GM21423 (cell line): Measurements from ENCODE around the gene AGBL4.
A peak's percentile ranks its signal among the peaks of the same experiment; 100 is the strongest.
"Not testable (repeated sequence)": the region's sequence is repeated elsewhere in the genome, so short reads cannot be mapped to it uniquely, and the experiment has no call there.

Source experiments
- ATAC-seq: cut with Tn5 transposase; IDR thresholded peaks from one replicate; pipeline ENCODE4 v1.9.1; 2021; ENCODE audit warnings: mild to moderate bottlenecking, moderate library complexity; ENCODE audit not compliant: unreplicated experiment

AGBL4 gene

GRCh38 chr1:49448200-49448599 is 575.6 kb downstream of the AGBL4 start:
- no peak for ATAC-seq

DNA sequence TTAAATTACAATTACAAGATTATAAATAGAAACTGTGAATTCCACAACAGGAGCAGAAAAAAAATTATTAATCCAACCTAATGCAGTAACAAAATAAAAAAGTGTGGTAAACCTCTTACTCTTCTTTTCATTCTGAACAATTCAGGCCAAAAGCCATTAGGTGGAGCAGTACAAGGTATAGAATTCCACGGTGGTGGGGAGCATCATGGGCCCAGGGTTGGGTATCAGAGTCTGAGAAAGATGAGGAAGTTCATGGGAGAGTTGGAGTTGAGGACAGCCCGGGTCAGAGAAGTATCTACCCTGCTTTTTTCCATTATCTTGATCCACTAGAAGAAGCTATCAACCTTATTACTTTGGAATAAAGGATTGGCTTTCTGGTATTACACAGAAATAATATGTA is 586.9 kb downstream of the AGBL4 start:
- ATAC-seq: no peak

GRCh38 chr1:49435291-49435690 is 588.5 kb downstream of the AGBL4 start:
- ATAC-seq: no peak

DNA sequence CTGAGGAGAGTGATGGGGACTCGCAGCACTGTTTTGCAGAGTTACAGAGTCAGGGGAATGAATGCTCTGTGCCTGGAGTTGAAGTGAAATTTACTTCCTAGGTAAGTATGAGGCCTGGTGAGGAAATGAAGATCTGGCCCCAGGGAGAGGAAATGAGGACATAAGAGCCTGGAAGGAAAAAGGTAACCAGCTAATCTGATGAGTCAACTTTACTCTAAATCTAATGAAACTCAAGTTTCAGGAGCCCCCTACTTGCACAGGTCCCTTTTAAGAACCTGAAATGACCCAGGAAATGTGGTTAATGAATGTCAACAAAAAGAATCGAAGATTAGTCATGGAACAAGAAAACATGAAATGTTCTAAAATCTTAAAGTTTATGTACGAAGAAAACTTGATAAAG is 599.0 kb downstream of the AGBL4 start:
- ATAC-seq: no peak

GRCh38 chr1:49416758-49417157 is 607.0 kb downstream of the AGBL4 start:
- ATAC-seq: no peak

DNA sequence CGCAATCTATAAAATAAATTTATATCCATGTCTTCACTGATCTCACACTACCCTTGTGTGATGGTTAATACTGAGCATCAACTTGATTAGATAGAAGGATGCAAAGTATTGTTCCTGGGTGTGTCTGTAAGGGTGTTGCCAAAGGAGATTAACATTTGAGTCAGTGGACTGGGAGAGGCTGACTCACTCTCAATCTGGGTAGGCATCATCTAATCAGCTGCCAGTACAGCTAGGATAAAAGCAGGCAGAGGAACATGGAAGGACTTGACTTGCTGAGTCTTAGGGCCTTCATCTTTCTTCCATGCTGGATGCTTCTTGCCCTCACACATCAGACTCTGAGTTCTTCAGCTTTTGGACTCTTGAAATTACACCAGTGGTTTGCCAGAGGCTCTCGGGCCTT is 615.4 kb downstream of the AGBL4 start:
- ATAC-seq: no peak

GRCh38 chr1:49397086-49397485 is 626.7 kb downstream of the AGBL4 start:
- ATAC-seq: peak; percentile 45

DNA sequence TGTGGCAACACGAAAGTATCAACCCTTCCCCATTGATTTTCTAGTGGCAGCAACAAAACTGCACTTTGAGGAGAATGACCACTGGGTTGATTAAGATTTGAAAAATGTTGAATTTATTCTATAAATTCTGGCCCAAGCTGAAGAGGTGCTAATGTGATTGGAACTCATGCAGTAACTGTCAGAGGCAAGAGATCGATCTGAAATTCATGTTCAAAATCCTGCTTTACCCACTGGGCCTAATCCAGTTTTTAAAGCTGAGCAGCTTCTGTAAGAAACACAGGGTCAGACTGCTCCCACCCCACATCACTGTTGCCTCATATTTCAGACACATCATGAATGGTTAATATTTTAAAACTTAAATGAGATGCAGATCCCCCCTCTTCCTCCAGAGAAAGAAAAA is 629.6 kb downstream of the AGBL4 start:
- ATAC-seq: no peak

DNA sequence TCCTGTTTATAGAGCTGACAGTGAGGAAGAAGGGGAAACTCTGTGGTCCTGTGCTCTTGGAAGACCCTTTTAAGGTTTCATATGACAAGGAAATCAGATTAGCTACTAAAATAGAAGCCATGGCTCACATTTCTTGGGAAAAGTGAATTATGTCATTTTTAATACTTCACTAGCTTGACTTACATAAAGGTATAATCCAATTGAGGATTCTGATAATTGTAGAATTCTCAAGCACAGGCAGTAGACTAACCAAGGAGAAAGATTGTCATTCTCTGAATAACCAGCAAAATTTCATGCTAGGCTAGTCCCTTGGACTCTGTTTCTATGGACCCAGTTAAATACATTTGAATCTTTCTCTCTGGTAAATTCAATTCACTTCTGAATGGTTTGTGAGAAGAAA is 634.1 kb downstream of the AGBL4 start:
- no peak for ATAC-seq

- ATAC-seq: no peak
Measured at GRCh38 chr1:49364676-49365075, 659.1 kb downstream of the AGBL4 start.

DNA sequence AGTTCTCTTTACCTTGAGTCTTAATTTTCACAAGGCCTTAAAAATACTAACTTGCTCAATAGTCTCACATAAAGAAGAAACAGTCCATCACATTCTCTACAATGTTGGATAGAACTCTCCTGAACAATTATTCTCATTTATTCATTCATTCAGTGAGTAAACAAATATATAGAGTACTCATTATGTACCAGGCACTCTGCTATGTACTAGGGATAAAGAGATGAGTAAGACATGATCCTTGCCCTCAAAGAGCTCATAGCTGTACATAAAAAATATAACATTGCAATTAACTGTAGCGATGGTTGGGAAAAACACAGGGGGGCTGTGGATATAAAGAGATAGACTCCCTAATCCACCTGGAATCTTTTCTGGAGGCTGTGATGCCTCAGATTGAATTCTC is 660.1 kb downstream of the AGBL4 start:
- ATAC-seq: no peak

DNA sequence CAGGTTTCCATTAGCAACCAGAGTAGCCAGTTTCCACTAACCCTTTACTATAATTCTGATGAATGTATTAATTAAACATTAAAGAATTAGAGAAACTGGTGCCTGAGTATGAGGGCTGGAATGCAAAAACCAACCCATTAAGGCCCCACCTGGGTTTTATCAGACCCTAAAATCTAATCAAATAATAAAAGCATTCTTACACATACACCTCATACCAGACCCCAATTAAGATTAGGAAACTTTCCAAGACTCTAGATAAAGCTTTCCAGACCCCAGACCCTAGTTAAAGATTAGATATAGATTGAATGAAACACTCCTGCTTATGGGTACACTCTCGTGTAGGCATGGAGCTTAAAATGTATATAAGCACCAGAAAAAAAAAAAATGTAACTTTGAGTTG is 665.7 kb downstream of the AGBL4 start:
- ATAC-seq: no peak

DNA sequence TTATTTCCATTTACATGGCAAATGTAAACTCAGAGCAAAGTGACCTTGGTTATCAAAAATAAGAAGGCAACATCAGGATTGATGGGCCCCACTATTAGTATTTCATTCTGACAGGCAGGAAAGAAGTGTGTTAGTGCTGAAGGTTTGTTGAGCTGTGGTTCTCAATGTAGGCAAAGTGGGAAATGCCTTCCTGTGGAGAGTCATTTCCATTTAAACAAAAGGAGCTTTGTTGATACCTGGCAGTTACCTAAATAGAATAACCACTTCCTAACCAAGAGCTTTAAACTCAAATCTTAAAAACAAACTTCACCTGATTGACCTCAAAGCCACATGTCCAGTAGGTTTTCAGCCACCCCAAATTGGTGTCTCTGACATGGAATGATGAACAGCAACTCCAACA is 667.2 kb downstream of the AGBL4 start:
- no peak for ATAC-seq

GRCh38 chr1:49351768-49352167 is 672.0 kb downstream of the AGBL4 start:
- no peak for ATAC-seq

DNA sequence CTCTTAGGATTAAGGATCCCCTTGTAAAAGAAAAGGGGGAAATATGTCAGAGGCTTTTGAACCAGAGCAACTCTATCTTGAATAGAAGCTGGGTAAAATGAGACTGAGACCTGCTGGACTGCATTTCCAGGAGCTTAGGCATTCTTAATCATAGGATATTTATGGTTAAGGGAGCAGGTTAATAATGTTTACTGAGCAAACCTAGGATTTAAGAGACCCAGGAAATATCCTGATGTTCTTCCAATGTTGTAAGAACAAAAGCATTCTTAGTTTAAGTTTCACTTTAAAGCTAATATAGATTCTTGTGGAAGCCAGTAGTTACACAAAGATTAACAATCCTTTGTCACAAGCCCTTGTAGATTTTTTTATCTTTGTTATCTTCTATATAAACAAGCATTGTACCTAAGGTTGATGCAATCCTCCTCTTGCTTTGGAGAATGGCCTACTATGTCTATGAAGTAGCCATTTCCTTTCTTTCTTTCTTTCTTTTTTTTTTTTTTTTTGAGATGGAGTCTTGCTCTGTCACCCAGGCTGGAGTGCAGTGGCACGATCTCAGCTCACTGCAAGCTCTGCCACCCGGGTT is 676.9 kb downstream of the AGBL4 start:
- ATAC-seq: no peak

DNA sequence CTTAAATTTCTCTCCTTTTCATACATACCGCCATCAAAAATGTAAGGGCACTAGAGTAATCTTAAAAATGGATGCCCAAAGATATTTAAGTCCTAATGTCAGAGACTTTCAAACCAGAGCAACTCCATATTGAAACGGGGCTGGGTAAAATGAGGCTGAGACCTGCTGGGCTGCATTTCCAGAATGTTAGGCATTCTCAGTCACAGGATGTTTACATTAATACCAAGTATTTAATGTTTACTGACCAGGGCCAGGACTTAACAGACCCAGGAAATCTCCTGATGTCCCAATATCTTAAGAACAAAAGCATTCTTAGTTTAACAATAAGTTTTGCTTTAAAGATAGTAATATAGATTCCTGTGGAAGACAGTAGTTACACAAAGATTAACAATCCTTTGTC is 683.2 kb downstream of the AGBL4 start:
- ATAC-seq: no peak

DNA sequence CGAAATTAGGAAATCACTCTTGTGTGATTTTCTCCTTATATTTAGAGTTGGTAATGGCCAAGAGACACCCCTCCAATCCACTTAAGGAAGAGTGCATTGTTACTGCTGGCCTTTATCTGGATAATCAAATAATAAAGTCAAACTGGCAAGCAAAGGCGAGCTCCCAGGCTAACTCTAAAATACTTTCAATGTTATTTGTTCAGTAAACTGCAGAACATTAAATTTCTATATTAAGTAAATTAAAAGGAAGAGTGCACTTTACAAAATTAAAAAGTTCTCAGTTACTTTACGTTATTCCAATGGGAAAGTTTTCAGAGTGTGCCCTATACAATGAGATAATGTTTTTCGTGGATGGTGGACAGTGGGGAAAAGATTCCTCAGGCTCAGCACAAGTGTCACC is 684.7 kb downstream of the AGBL4 start:
- no peak for ATAC-seq

GRCh38 chr1:49337251-49337650 is 686.5 kb downstream of the AGBL4 start:
- ATAC-seq: no peak

DNA sequence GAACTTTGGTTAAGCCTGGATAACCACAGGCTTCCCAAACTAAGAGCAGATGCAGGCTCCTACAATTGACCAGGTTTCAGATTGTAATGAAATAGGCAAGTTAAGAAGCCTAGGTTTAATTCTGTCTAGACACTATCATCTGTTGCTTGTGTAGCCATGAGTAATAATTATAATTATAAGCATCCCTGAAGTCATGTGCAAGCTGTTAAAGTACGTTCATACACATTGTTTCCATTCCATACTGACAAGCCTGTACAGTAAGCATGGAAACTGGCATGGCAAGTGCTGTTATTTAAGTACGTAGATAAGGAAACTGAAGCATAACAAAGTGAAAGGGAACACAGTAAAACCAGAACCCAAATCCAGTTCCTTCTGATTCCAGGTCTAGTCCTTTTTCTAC is 689.8 kb downstream of the AGBL4 start:
- no peak for ATAC-seq

- ATAC-seq: no peak
Measured at GRCh38 chr1:49331066-49331852, 692.5 kb downstream of the AGBL4 start.

- no peak for ATAC-seq
Measured at GRCh38 chr1:49323925-49324540, 699.7 kb downstream of the AGBL4 start.

- ATAC-seq: not testable (repeated sequence)
Measured at GRCh38 chr1:49320493-49320892, 703.3 kb downstream of the AGBL4 start.
